Measurements from ENCODE around the gene CDHR3.
A peak's percentile ranks its signal among the peaks of the same experiment; 100 is the strongest.

CDHR3 gene

GRCh38 chr7:106068986-106069385, 105.9 kb downstream of the CDHR3 start:
- no peak for DNase-seq

- no peak for DNase-seq
These were observed 106.6 kb downstream of the CDHR3 start for GRCh38 chr7:106069471-106070200.

GRCh38 chr7:106070201-106070551, 107.1 kb downstream of the CDHR3 start:
- DNase-seq, result no peak

- DNase-seq, result no peak
These were observed 107.6 kb downstream of the CDHR3 start for GRCh38 chr7:106070567-106071254.

- DNase-seq, result no peak
These were observed 108.4 kb downstream of the CDHR3 start for GRCh38 chr7:106071356-106071998.

GRCh38 chr7:106071999-106072714, 109.1 kb downstream of the CDHR3 start:
- no peak for DNase-seq

- DNase-seq, result no peak
These were observed 109.6 kb downstream of the CDHR3 start for GRCh38 chr7:106072715-106073091.

GRCh38 chr7:106073701-106074100, 110.6 kb downstream of the CDHR3 start:
- DNase-seq, result no peak

- DNase-seq, result no peak
These were observed 111.2 kb downstream of the CDHR3 start for GRCh38 chr7:106074257-106074656.

GRCh38 chr7:106075937-106076336, 112.9 kb downstream of the CDHR3 start:
- peak; percentile 36 for DNase-seq

- DNase-seq, result no peak
These were observed 113.5 kb downstream of the CDHR3 start for GRCh38 chr7:106076537-106076936.

GRCh38 chr7:106080300-106080987, 117.4 kb downstream of the CDHR3 start:
- DNase-seq, result no peak

- DNase-seq, result no peak
These were observed 119.2 kb downstream of the CDHR3 start for GRCh38 chr7:106082087-106082854.

Measured in kidney glomerular epithelial cell (primary cell).